Loucy (cell line): Measurements from ENCODE around the gene TP53AIP1.

Experiments
- H2AFZ ChIP-seq: fragments of 200-600 bp; sonication (generic); 2 replicates; pipeline ENCODE4 v1.6.0; 2016; ENCODE audit warnings: antibody characterized with exemption, mild to moderate bottlenecking, low read length, moderate library complexity
- H3F3A ChIP-seq: fragments of 200-600 bp; 2 replicates; pipeline ENCODE4 v1.6.0; 2016; ENCODE audit warnings: antibody characterized with exemption, low read depth, mild to moderate bottlenecking
- H3K27me3 ChIP-seq: fragments of 200-600 bp; sonication (generic); 2 replicates; pipeline ENCODE4 v1.6.1; 2014; ENCODE audit warnings: low read length, mild to moderate bottlenecking; ENCODE audit not compliant: insufficient read depth, poor library complexity, severe bottlenecking
- H3K36me3 ChIP-seq: fragments of 200-600 bp; sonication (generic); 2 replicates; pipeline ENCODE4 v1.6.1; 2016; ENCODE audit warnings: low read length; ENCODE audit not compliant: insufficient read depth
- H3K4me1 ChIP-seq: fragments of 200-600 bp; sonication (generic); 2 replicates; pipeline ENCODE4 v1.5.1; 2014; ENCODE audit warnings: low read length, mild to moderate bottlenecking; ENCODE audit not compliant: insufficient read depth, poor library complexity, severe bottlenecking
- H3K4me2 ChIP-seq: fragments of 200-600 bp; sonication (generic); 2 replicates; pipeline ENCODE4 v1.6.0; 2014; ENCODE audit warnings: antibody characterized with exemption, low read length, low read depth, mild to moderate bottlenecking; ENCODE audit not compliant: poor library complexity, severe bottlenecking
- H3K4me3 ChIP-seq: fragments of 200-600 bp; sonication (generic); 2 replicates; pipeline ENCODE4 v1.5.1; 2014; ENCODE audit warnings: low read length, mild to moderate bottlenecking, mixed read lengths; ENCODE audit not compliant: poor library complexity, severe bottlenecking
- H3K79me2 ChIP-seq: fragments of 200-600 bp; sonication (generic); 2 replicates; pipeline ENCODE4 v1.6.1; 2014; ENCODE audit warnings: low read length; ENCODE audit not compliant: insufficient read depth
- H3K9ac ChIP-seq: fragments of 200-600 bp; sonication (generic); 2 replicates; pipeline ENCODE4 v1.6.0; 2014; ENCODE audit warnings: mild to moderate bottlenecking, low read depth, low read length, moderate library complexity; ENCODE audit not compliant: poor library complexity, severe bottlenecking
- H3K9me2 ChIP-seq: fragments of 200-600 bp; sonication (generic); replicated peaks from 2 replicates; pipeline ENCODE4 v1.6.1; 2016; ENCODE audit warnings: low read depth, low read length, mixed read lengths
- H3K9me3 ChIP-seq: fragments of 200-600 bp; sonication (generic); 2 replicates; pipeline ENCODE4 v1.6.1; 2014; ENCODE audit warnings: mild to moderate bottlenecking, antibody characterized with exemption, low read length, low read depth; ENCODE audit not compliant: insufficient read depth
- H4K20me1 ChIP-seq: fragments of 200-600 bp; sonication (generic); 2 replicates; pipeline ENCODE4 v1.6.0; 2014; ENCODE audit warnings: antibody characterized with exemption, low read length, mild to moderate bottlenecking; ENCODE audit not compliant: insufficient read depth, poor library complexity, severe bottlenecking
- EZH2phosphoT487 ChIP-seq: fragments of 200-600 bp; IDR thresholded peaks from 2 replicates; pipeline ENCODE4 v1.6.1; 2018; ENCODE audit warnings: antibody characterized with exemption, mild to moderate bottlenecking, moderate library complexity, borderline replicate concordance
- TF ChIP-seq, protein P1 (sequence below): fragments of 200-600 bp; sonication (generic); conservative IDR thresholded peaks from 2 replicates; pipeline ENCODE4 v1.5.1; 2014; ENCODE audit warnings: mild to moderate bottlenecking, antibody characterized with exemption, low read length

TP53AIP1 gene

GRCh38 chr11:128909438-128910125 lies 33.1 kb downstream of the TP53AIP1 start:
- TF ChIP-seq, protein P1, sequence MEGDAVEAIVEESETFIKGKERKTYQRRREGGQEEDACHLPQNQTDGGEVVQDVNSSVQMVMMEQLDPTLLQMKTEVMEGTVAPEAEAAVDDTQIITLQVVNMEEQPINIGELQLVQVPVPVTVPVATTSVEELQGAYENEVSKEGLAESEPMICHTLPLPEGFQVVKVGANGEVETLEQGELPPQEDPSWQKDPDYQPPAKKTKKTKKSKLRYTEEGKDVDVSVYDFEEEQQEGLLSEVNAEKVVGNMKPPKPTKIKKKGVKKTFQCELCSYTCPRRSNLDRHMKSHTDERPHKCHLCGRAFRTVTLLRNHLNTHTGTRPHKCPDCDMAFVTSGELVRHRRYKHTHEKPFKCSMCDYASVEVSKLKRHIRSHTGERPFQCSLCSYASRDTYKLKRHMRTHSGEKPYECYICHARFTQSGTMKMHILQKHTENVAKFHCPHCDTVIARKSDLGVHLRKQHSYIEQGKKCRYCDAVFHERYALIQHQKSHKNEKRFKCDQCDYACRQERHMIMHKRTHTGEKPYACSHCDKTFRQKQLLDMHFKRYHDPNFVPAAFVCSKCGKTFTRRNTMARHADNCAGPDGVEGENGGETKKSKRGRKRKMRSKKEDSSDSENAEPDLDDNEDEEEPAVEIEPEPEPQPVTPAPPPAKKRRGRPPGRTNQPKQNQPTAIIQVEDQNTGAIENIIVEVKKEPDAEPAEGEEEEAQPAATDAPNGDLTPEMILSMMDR = no peak
- TF ChIP-seq EZH2phosphoT487 = no peak
- Histone ChIP-seq H3K4me3 (no peak overlapping the region), H3K9ac (no peak overlapping the region), H2AFZ (no peak overlapping the region), H3F3A (no peaks in the 10 kb centered on the region), H3K36me3 (no peaks in the 10 kb centered on the region), H3K4me2 (no peak overlapping the region), H3K4me1 (peaks cover 13% of the 10 kb centered on the region), H3K79me2 (no peaks in the 10 kb centered on the region), H3K9me2 (no peaks in the 10 kb centered on the region), H3K27me3 (no peaks in the 10 kb centered on the region), H3K9me3 (no peaks in the 10 kb centered on the region), H4K20me1 (no peaks in the 10 kb centered on the region)

DNA sequence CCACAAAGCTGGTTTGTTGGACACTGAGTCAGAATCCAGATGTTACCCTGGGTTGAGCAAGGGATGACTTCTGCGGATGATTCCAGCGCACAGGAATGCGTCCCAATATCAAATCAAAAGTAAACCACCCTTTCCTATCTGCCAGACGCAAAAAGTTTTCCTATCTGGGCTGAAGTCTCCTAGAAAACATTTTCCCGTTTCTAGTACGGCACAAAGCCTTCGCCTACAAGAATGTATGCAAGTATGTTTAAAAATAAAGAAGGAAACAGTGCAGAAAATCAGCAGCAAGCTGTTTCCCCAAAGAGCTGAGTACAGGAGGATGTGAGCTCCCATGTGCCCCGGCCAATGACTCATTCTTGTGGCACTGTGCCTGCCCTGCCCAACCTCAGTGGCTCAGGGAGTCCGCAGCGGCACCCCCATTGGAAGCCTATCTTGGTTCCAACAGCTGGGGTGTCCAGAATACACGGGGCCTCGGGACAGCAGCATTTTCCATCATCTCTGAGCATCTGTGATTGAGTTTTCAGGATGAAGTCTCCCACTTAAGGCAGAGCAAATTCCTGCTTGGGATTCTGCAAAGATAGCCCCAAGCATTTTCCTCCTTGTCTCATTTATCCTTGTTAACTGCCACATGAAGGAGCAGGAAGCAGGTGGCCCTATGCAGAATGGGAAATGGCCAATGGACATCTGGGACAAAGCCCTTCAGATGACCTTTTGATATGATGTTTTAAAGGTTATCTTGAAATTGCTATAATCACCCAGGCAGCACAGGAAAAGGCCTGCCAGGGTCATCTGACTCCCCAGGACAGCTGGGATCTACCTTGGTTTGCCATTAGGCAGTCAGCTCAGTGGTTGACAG lies 34.1 kb downstream of the TP53AIP1 start:
- Histone ChIP-seq H3K4me1 (peaks cover 23% of the 10 kb centered on the region), H3K9me2 (no peaks in the 10 kb centered on the region), H3K4me3 (no peak overlapping the region), H4K20me1 (no peaks in the 10 kb centered on the region), H3K9ac (no peak overlapping the region), H2AFZ (no peak overlapping the region), H3K9me3 (no peaks in the 10 kb centered on the region), H3K36me3 (no peaks in the 10 kb centered on the region), H3F3A (no peaks in the 10 kb centered on the region), H3K27me3 (no peaks in the 10 kb centered on the region), H3K79me2 (peaks cover 4% of the 10 kb centered on the region; the same call in 1 of the 2 replicates), H3K4me2 (no peak overlapping the region)
- TF ChIP-seq, protein P1 = no peak
- no peak for TF ChIP-seq EZH2phosphoT487

DNA sequence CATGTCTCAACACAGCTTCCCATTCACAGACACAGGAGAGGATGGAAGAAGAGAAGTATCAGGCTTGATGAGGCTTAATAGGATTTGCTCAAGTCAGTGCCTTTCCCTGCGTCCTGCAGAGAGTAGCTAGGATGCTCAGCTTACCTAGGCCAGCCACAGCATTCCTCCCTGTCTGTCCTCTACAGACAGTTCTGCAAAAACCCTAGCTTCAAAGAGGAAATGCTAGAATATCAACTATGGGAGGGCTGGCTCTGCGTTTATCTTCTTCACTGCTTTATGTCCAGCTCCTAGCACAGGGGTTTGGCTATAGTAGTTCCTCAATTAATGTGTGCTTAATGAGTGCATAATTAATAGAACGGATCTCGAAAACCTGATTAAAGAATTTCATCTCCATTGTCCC lies 35.1 kb downstream of the TP53AIP1 start:
- H3K79me2 ChIP-seq = peaks cover 4% of the 10 kb centered on the region; the same call in 1 of the 2 replicates
- no peaks in the 10 kb centered on the region for H3K9me2 ChIP-seq
- no peak overlapping the region for H2AFZ ChIP-seq
- no peak overlapping the region for H3K4me3 ChIP-seq
- H3K4me2 ChIP-seq = no peak overlapping the region
- no peaks in the 10 kb centered on the region for H3K9me3 ChIP-seq
- H4K20me1 ChIP-seq = no peaks in the 10 kb centered on the region
- H3K27me3 ChIP-seq = no peaks in the 10 kb centered on the region
- no peaks in the 10 kb centered on the region for H3F3A ChIP-seq
- H3K36me3 ChIP-seq = no peaks in the 10 kb centered on the region
- H3K4me1 ChIP-seq = peaks cover 26% of the 10 kb centered on the region
- H3K9ac ChIP-seq = no peak overlapping the region
- no peak for TF ChIP-seq EZH2phosphoT487
- TF ChIP-seq, protein P1 = no peak
